Adrenal gland (tissue), 12 donors: ENCODE measurements around the gene SLC13A5. TPM values are rescaled to one million over a fixed set of nuclear protein-coding genes. Genes with fewer than 3 reads are reported as not detected.

Source experiments
- DNase-seq, 7 donors: peaks; one replicate each; pipeline ENCODE4 v3.0.0-alpha.2; 2019 to 2020
- H3K27ac ChIP-seq, 5 donors: fragments of 200-600 bp; sonication (generic) in 4 of 5; 1 replicate in 3 of 5; 2 replicates in 2 of 5; pipeline versions ENCODE4 v1.5.1 to v1.8.0; 2016 to 2020; ENCODE audit warnings: mild to moderate bottlenecking in 1 of 5
- H3K27me3 ChIP-seq: fragments of 200-600 bp; 2 replicates; pipeline ENCODE4 v1.8.0; 2021
- H3K36me3 ChIP-seq, 2 donors: fragments of 200-600 bp; replicated peaks in 1 of 2; 1 replicate in 1 of 2; 2 replicates in 1 of 2; pipeline versions ENCODE4 v1.5.1 to v1.8.0; 2018 to 2022
- H3K4me1 ChIP-seq, 2 donors: fragments of 200-600 bp; replicated peaks in 1 of 2; 1 replicate in 1 of 2; 2 replicates in 1 of 2; pipeline versions ENCODE4 v1.5.1 to v1.8.0; 2018 to 2021
- H3K4me3 ChIP-seq, 4 donors: fragments of 200-600 bp; sonication (generic) in 3 of 4; one replicate each; pipeline ENCODE4 v1.5.1; 2016 to 2018
- H3K9me3 ChIP-seq, 3 donors: fragments of 200-600 bp; sonication (generic) in 1 of 3; replicated peaks in 1 of 3; 1 replicate in 2 of 3; 2 replicates in 1 of 3; pipeline versions ENCODE4 v1.5.1 to v1.8.0; 2016 to 2021
- CTCF ChIP-seq, 6 experiments: fragments of 450-650 bp in 4 of 6; fragments of 200-600 bp in 2 of 6; sonication (generic) in 1 of 6; IDR thresholded peaks; 1 replicate in 5 of 6; 2 replicates in 1 of 6; pipeline versions ENCODE4 v1.5.1 to v1.8.0; 2016 to 2021; ENCODE audit warnings: antibody characterized with exemption in 6 of 6, mild to moderate bottlenecking in 2 of 6, moderate library complexity in 1 of 6
- POLR2A ChIP-seq, 2 donors: fragments of 450-650 bp; IDR thresholded peaks; one replicate each; pipeline ENCODE4 v1.6.1; 2017; ENCODE audit warnings: antibody characterized with exemption in 2 of 2, mild to moderate bottlenecking in 2 of 2, moderate library complexity in 1 of 2
- WGBS, 4 donors: extraction: QIAGEN DNeasy Blood & Tissue Kit in 2 of 4; methylation state at CpG; one replicate each; pipeline versions ENCODE4 v1.1.5 to v1.1.7; 2013 to 2017; 5-methylcytosine and 5-hydroxymethylcytosine counted together
- intact Hi-C, 2 donors: fragments of 100-400 bp; cut with DNase I; formaldehyde crosslinking; loops; one replicate each; pipeline versions ENCODE4 v1.14.1 to v1.15.0; 2022 to 2023
- microRNA-seq, 3 donors: library from miRNA; unstranded; fragments of <30 nt; microRNA quantifications; one replicate each; pipeline ENCODE4, GENCODE V29; 2017 to 2020
- polyA plus RNA-seq, 3 donors: library from polyadenylated mRNA; stranded (reverse); fragments of 200-250 nt in 2 of 3; fragments of 350-450 nt in 1 of 3; fragmentation: Illumina TruSeq in 1 of 3; extraction: RNeasy Lipid Tissue Mini Kit (QIAGEN cat#74804) in 1 of 3; gene quantifications; one replicate each; pipeline ENCODE4 v1.2.3, GENCODE V29; 2013 to 2014
- small RNA-seq, 2 donors: library from RNA; depleted of rRNA; stranded (forward); fragments of <200 nt; gene quantifications; one replicate each; pipeline ENCODE3, GENCODE V24; 2016
- total RNA-seq, 9 donors: library from RNA; depleted of rRNA in 4 of 9; stranded (reverse); fragments of >200 nt in 4 of 9; fragments of 120-200 nt in 1 of 9; fragmentation: NEBNext Ultra II Directional in 1 of 9; extraction: Animal tissue kit (Norgen Biotek cat#: 25700) in 1 of 9; gene quantifications; one replicate each; pipeline versions ENCODE4 v1.1.0 to v1.2.4, GENCODE V29; 2013 to 2023
- donor health status: healthy with polysubstance abuse.
- donor health status: Bipolar disorder and iron deficiency.
- donor health status: DM: yes; HTN: yes; CAD: no.
- donor health status: DM: no; HTN: no; CAD: no.
- donor health status: DM: no; HTN: no; CAD: no.
- donor health status: DM: yes; HTN: yes; CAD: no.

SLC13A5 gene
- total and polyA plus RNA-seq, 12 donors: 0.97 to 7.2 (median 3.6) TPM; not detected in 2

- DNase-seq: no peak
- Histone ChIP-seq H3K27ac (no peak overlapping the region), H3K9me3 (no peaks in the 10 kb centered on the region), H3K27me3 (no peaks in the 10 kb centered on the region), H3K4me3 (no peak overlapping the region), H3K4me1 (peaks cover 13 to 23% of the 10 kb centered on the region in 2 donors), H3K36me3 (peaks cover 0 to 9% of the 10 kb centered on the region in 2 donors)
- TF ChIP-seq CTCF (IDR thresholded peaks at IDR 0.05) (no peak), POLR2A (IDR thresholded peaks at IDR 0.05) (no peak)
- 72 to 84% (median 76%) methylated on average over 20 to 24 of the region's 24 CpGs for WGBS, 4 donors
- intact Hi-C loops: loop anchor here (5.0 to 10.0 kb wide), 2 partner anchors 161 to 163 kb away; no protein-coding TSS in a partner anchor
Measured at GRCh38 chr17:6638046-6638908, 74.9 kb downstream of the SLC13A5 start.

GRCh38 chr17:6637458-6637840 lies 75.7 kb downstream of the SLC13A5 start:
- intact Hi-C loops: loop anchor here (5.0 to 10.0 kb wide), 2 partner anchors 160 to 163 kb away; no protein-coding TSS in a partner anchor
- no peak overlapping the region for H3K4me3 ChIP-seq
- no peak overlapping the region for H3K27ac ChIP-seq
- peaks cover 13 to 23% of the 10 kb centered on the region in 2 donors for H3K4me1 ChIP-seq
- 85 to 96% (median 93%) methylated on average over 3 to 6 of the region's 6 CpGs for WGBS, 4 donors
- H3K9me3 ChIP-seq: no peaks in the 10 kb centered on the region
- TF ChIP-seq POLR2A (IDR thresholded peaks at IDR 0.05): no peak
- TF ChIP-seq CTCF (IDR thresholded peaks at IDR 0.05): no peak
- H3K27me3 ChIP-seq: no peaks in the 10 kb centered on the region
- peaks cover 0 to 13% of the 10 kb centered on the region in 2 donors for H3K36me3 ChIP-seq
- no peak for DNase-seq

DNA sequence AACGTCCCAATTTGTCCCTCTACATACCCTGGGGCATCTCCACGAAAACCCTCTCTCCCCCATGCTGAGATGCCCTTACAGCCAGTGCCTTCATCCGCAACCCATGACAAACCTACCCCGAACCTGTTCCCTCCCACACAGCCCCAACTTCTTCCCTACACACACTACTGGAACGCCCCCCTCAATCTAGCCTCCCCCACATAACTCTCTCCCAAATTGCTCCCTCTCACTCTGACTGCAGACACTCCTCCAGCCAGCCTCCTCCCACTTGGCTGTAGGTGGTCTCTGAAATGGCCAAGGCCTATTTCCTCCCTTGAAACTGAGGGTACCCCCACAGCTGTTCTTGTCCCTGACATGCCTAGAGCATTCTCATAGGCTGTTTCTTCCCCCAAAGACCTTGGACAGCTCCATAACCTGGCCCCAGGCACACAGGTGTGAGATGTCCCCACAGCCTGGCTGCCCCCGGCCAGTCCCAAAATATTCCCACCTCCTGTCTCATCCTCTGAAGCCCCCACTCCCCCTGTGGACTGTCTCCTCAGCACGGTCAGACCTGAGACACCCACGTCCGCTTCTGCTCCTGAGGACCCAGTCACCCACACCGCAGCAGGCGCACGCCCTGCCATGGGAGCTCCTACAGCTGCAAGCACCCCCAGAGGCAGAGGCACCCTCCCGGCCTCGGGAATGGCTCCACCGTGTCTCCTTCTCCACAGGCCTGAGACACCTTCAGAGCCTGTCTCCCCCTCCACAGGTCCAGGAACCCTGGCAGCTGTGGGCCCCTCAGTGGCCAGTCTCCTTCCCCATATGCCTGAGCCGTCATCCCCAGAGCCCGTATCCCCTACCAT lies 76.3 kb downstream of the SLC13A5 start:
- 91 to 95% (median 93%) methylated on average over 13 to 17 of the region's 17 CpGs for WGBS, 4 donors
- Histone ChIP-seq H3K36me3 (peaks cover 0 to 16% of the 10 kb centered on the region in 2 donors), H3K27ac (no peak overlapping the region), H3K4me1 (peaks cover 13 to 18% of the 10 kb centered on the region in 2 donors), H3K9me3 (no peaks in the 10 kb centered on the region), H3K4me3 (no peak overlapping the region), H3K27me3 (no peaks in the 10 kb centered on the region)
- intact Hi-C loops: loop anchor here (5.0 to 10.0 kb wide), 2 partner anchors 160 to 162 kb away; no protein-coding TSS in a partner anchor
- DNase-seq: peak in 1 of 7 donors; percentile 14
- no peak for TF ChIP-seq POLR2A (IDR thresholded peaks at IDR 0.05)

DNA sequence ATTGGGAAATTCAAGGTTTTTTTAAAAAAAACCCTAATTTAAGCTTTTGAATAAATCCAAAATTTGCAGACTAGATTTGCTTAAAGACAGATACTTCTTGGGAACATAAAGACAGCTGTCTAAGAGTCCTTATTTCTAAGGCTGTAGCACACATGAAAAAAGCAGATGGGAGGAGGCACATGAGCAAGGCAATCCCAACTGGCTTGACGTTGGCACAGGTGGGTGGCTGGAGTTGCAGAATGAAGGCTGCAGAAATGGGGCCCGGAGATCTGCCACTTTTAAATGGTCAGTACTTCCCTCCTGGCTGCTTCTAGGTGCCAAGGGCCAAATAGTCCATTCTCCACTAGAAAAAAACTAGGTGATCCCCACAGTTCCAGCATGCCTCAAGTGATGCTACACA lies 77.1 kb downstream of the SLC13A5 start:
- Histone ChIP-seq H3K4me1 (peaks cover 13 to 14% of the 10 kb centered on the region in 2 donors), H3K9me3 (no peaks in the 10 kb centered on the region), H3K27me3 (no peaks in the 10 kb centered on the region), H3K4me3 (no peak overlapping the region), H3K27ac (no peak overlapping the region), H3K36me3 (peaks cover 0 to 16% of the 10 kb centered on the region in 2 donors)
- DNase-seq: no peak
- intact Hi-C loops: loop anchor here (5.0 to 10.0 kb wide), 2 partner anchors 159 to 161 kb away; no protein-coding TSS in a partner anchor
- TF ChIP-seq CTCF (IDR thresholded peaks at IDR 0.05) (no peak), POLR2A (IDR thresholded peaks at IDR 0.05) (no peak)
- WGBS, 4 donors: 81 to 89% (median 86%) methylated on average over 2 of the region's 2 CpGs

Small RNA genes lying within 50 kb of the gene (microRNA-seq; reads per million reads assigned to microRNA genes)
- gene MIR4520-1 (0 reads per million in 3 donors), gene MIR4520-2 (0 reads per million in 3 donors)

Small RNA genes lying within 50 kb of the gene (small RNA-seq; reads per million reads assigned to genes)
- gene AC004706.2 (0 reads per million in 2 donors), gene MIR4520-1 (0 reads per million in 2 donors)

Other genes with a start within 250 kb of the SLC13A5 start
- 1 to 10 TPM; 1.4 to 9.8 (median 6.9) TPM for gene PITPNM3, start 156.8 kb downstream of the SLC13A5 start, total RNA-seq
- 1 to 10 TPM; 1.1 to 9.3 (median 2.8) TPM for gene PITPNM3, start 156.8 kb downstream of the SLC13A5 start, polyA plus RNA-seq
- gene KIAA0753, start 72.7 kb downstream of the SLC13A5 start, total RNA-seq: 10 to 100 TPM in 8 of 9 donors, 1 to 10 TPM in 1; 5.1 to 21.8 (median 13.2) TPM
- gene KIAA0753, start 72.7 kb downstream of the SLC13A5 start, polyA plus RNA-seq: 10 to 100 TPM in 2 of 3 donors, 1 to 10 TPM in 1; 8.4 to 13.3 (median 12.8) TPM
- 100 to 1,000 TPM in 6 of 9 donors, 10 to 100 TPM in 3; 64.6 to 224 (median 142) TPM for gene TXNDC17, start 72.3 kb downstream of the SLC13A5 start, total RNA-seq
- gene TXNDC17, start 72.3 kb downstream of the SLC13A5 start, polyA plus RNA-seq: 100 to 1,000 TPM; 114 to 223 (median 122) TPM
- gene MED31, start 61.8 kb downstream of the SLC13A5 start, total RNA-seq: 10 to 100 TPM in 7 of 9 donors, 1 to 10 TPM in 2; 8.0 to 69.1 (median 24.9) TPM
- 10 to 100 TPM; 17.5 to 57.3 (median 19.0) TPM for gene MED31, start 61.8 kb downstream of the SLC13A5 start, polyA plus RNA-seq
- 1 to 10 TPM in 7 of 9 donors, under 1 TPM in 2; 0.87 to 2.8 (median 2.1) TPM for gene C17orf100, start 61.6 kb downstream of the SLC13A5 start, total RNA-seq
- 1 to 10 TPM; 1.7 to 3.6 (median 2.9) TPM for gene C17orf100, start 61.6 kb downstream of the SLC13A5 start, polyA plus RNA-seq
- gene XAF1, start 42.7 kb upstream of the SLC13A5 start, total RNA-seq: 10 to 100 TPM; 12.7 to 45.4 (median 18.3) TPM
- gene XAF1, start 42.7 kb upstream of the SLC13A5 start, polyA plus RNA-seq: 10 to 100 TPM; 22.3 to 73.4 (median 30.1) TPM
- gene FBXO39, start 62.8 kb upstream of the SLC13A5 start, total RNA-seq: under 1 TPM in 3 of 9 donors, not detected in 6; 0.14 to 0.35 (median 0.19) TPM
- under 1 TPM in 1 of 3 donors, not detected in 2; 0.48 TPM for gene FBXO39, start 62.8 kb upstream of the SLC13A5 start, polyA plus RNA-seq
- under 1 TPM in 3 of 9 donors, not detected in 6; 0.06 to 0.18 (median 0.14) TPM for gene TEKT1, start 118.4 kb upstream of the SLC13A5 start, total RNA-seq
- under 1 TPM in 1 of 3 donors, not detected in 2; 0.55 TPM for gene TEKT1, start 118.4 kb upstream of the SLC13A5 start, polyA plus RNA-seq